Heart left ventricle (tissue), 13 donors: Measurements from ENCODE around the gene SYNE2.

Experiments used
- POLR2A ChIP-seq, 2 donors: fragments of 450-650 bp; IDR thresholded peaks; one replicate each; pipeline ENCODE4 v1.6.1; 2017; ENCODE audit warnings: antibody characterized with exemption in 2 of 2, mild to moderate bottlenecking in 2 of 2, moderate library complexity in 2 of 2
- TF ChIP-seq, protein P1 (sequence below), 12 donors: fragments of 200-600 bp; sonication (generic) in 4 of 12; IDR thresholded peaks; one replicate each; pipeline versions ENCODE4 v1.5.0 to v1.8.0; 2018 to 2022; ENCODE audit warnings: antibody characterized with exemption in 12 of 12, mild to moderate bottlenecking in 5 of 12
- donor health status: ischemic (EF 13 %, LVEDD 7.1; RV severe dilation, severe dysfunction).
- donor health status: DM: no; HTN: yes; CAD: no.
- donor health status: DM: no; HTN: no; CAD: no.
- donor health status: ischemic (EF 25% LVEDD 6.9; RV normal size, moderate dysfunction).
- donor health status: ischemic (EF 25% LVEDD 5.7; RV mildly dilated, moderate dysfunction).
- donor health status: ischemic (EF 35%, LVEDD 5.7; RV mildly dilated, moderate dysfunction).
- donor health status: nonischemic (EF 11% LVEDD 7.7; RV severe dilation, severe dysfunction).
- donor health status: DM: yes; HTN: yes; CAD: no.
- donor health status: PGD.
- donor health status: ischemic (EF 29% LVEDD 5.4; RV normal size, mild dysfunction).
- donor health status: nonischemic (EF 23%, LVEDD 6.1; RV moderate dilation, normal function).

DNA sequence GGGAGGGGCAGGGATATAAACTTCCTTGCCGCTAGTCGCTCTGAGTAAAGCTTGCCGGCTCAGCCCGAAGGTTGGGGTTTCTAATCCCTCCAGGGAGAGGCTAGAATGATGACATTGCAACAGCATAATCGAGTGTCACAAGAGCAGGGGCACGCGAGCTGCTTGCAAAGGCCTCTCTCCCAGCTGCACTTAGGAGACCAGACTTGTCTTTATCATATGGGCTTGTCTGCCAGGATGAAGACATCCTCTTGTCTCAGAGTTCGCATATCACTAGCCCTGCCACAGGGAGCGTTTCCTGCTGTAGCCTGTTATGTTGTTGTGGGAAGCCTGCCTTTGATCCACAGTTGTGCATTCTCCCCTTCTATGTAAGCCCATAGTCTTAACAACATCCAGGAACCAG is 261.4 kb downstream of the SYNE2 start:
- TF ChIP-seq, protein P1, sequence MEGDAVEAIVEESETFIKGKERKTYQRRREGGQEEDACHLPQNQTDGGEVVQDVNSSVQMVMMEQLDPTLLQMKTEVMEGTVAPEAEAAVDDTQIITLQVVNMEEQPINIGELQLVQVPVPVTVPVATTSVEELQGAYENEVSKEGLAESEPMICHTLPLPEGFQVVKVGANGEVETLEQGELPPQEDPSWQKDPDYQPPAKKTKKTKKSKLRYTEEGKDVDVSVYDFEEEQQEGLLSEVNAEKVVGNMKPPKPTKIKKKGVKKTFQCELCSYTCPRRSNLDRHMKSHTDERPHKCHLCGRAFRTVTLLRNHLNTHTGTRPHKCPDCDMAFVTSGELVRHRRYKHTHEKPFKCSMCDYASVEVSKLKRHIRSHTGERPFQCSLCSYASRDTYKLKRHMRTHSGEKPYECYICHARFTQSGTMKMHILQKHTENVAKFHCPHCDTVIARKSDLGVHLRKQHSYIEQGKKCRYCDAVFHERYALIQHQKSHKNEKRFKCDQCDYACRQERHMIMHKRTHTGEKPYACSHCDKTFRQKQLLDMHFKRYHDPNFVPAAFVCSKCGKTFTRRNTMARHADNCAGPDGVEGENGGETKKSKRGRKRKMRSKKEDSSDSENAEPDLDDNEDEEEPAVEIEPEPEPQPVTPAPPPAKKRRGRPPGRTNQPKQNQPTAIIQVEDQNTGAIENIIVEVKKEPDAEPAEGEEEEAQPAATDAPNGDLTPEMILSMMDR (IDR thresholded peaks at IDR 0.05), result no peak
- TF ChIP-seq POLR2A (IDR thresholded peaks at IDR 0.05), result no peak
